Measurements from ENCODE around the gene BLID.

BLID gene

GRCh38 chr11:122158171-122158570 is 42.2 kb upstream of the BLID start:
- DNase-seq (ENCODE audit: low read depth): no peak
- TF ChIP-seq CTCF (IDR thresholded peaks at IDR 0.05; ENCODE audit: low read depth, low read length, missing control alignments): no peak
- H3K4me3 ChIP-seq (ENCODE audit: low read depth, low read length): no peak overlapping the region

DNA sequence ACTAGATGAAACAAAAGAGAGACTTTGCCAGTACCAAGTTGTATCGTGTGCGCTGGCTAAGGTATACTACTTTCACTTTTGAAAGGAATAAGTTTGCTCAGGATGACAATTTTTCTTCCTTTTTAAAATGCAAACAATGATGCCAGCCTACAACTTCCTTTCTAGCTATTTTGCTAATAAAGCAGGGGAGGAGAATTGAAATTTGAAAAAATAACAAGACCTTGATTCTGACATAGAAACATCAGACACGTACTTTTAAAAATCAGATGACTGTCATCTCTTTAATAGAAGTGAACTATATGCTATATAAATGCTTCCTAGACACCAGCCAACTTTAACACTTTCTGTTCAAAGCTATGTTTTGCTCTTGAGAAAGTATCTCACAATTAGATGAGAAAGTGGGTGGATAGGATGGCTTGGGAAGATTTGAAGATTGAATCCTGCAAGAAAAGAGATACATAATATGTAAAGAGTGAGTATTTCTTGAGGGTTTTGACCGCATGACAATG is 41.7 kb upstream of the BLID start:
- no peak overlapping the region; the same call in 1 of the 2 replicates for H3K4me3 ChIP-seq (ENCODE audit: low read depth, low read length)
- no peak for TF ChIP-seq CTCF (IDR thresholded peaks at IDR 0.05; ENCODE audit: low read depth, low read length, missing control alignments)
- no peak for DNase-seq (ENCODE audit: low read depth)

- DNase-seq (ENCODE audit: low read depth): no peak
- no peak overlapping the region for H3K4me3 ChIP-seq (ENCODE audit: low read depth, low read length)
- no peak for TF ChIP-seq CTCF (IDR thresholded peaks at IDR 0.05; ENCODE audit: low read depth, low read length, missing control alignments)
Measured at GRCh38 chr11:122156940-122157382, 40.9 kb upstream of the BLID start.

- no peak for DNase-seq (ENCODE audit: low read depth)
- no peak for TF ChIP-seq CTCF (IDR thresholded peaks at IDR 0.05; ENCODE audit: low read depth, low read length, missing control alignments)
- H3K4me3 ChIP-seq (ENCODE audit: low read depth, low read length): no peak overlapping the region
Measured at GRCh38 chr11:122155765-122156527, 39.9 kb upstream of the BLID start.

DNA sequence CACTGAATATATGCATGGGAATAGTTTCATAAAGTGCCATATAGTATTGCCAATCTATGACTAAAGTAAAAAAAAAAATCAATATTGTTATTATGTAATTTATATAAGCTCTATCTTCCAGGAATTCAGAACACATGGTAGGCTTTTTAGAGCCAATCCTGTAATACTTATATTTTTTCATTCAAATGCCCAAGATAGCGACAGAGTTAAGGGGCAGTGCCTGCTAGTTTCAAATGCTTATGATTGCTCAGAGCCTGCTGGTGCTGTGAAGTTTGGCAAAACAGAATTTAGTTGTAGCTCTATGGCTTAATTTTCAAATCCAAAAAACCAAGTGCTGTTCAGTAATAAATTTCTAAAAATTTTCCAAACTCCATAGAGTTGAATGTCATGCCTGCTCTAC is 39.0 kb upstream of the BLID start:
- TF ChIP-seq CTCF (IDR thresholded peaks at IDR 0.05; ENCODE audit: low read depth, low read length, missing control alignments): no peak
- no peak for DNase-seq (ENCODE audit: low read depth)
- H3K4me3 ChIP-seq (ENCODE audit: low read depth, low read length): no peak overlapping the region

- no peak for DNase-seq (ENCODE audit: low read depth)
- no peak overlapping the region for H3K4me3 ChIP-seq (ENCODE audit: low read depth, low read length)
- no peak for TF ChIP-seq CTCF (IDR thresholded peaks at IDR 0.05; ENCODE audit: low read depth, low read length, missing control alignments)
Measured at GRCh38 chr11:122154227-122154626, 38.2 kb upstream of the BLID start.

GRCh38 chr11:122153746-122154145 is 37.7 kb upstream of the BLID start:
- TF ChIP-seq CTCF (IDR thresholded peaks at IDR 0.05; ENCODE audit: low read depth, low read length, missing control alignments): no peak
- DNase-seq (ENCODE audit: low read depth): no peak
- no peak overlapping the region for H3K4me3 ChIP-seq (ENCODE audit: low read depth, low read length)
